Lower lobe of right lung (tissue), 2 donors: ENCODE results near the gene COG4. TPM values are rescaled to one million over a fixed set of nuclear protein-coding genes. Genes with fewer than 3 reads are reported as not detected.
A peak's percentile ranks its signal among the peaks of the same experiment; 100 is the strongest.

ENCODE experiments used
- ATAC-seq, 2 donors: fragments of 200-7000 bp; cut with Tn5 transposase; one replicate each; pipeline ENCODE4 v1.9.1; 2020 to 2022; ENCODE audit warnings: mild to moderate bottlenecking in 2 of 2, moderate library complexity in 2 of 2
- DNase-seq: peaks from one replicate; pipeline ENCODE4 v3.0.0-alpha.2; 2020
- H3K27ac ChIP-seq: fragments of 200-600 bp; one replicate; pipeline ENCODE4 v1.8.0; 2022
- H3K27me3 ChIP-seq: fragments of 200-600 bp; one replicate; pipeline ENCODE4 v1.8.0; 2022; ENCODE audit warnings: low read depth
- H3K36me3 ChIP-seq: fragments of 200-600 bp; one replicate; pipeline ENCODE4 v1.8.0; 2022; ENCODE audit warnings: mild to moderate bottlenecking
- H3K4me1 ChIP-seq: fragments of 200-600 bp; one replicate; pipeline ENCODE4 v1.8.0; 2022
- H3K4me3 ChIP-seq: fragments of 200-600 bp; one replicate; pipeline ENCODE4 v1.8.0; 2022; ENCODE audit warnings: mild to moderate bottlenecking
- H3K9me3 ChIP-seq: fragments of 200-600 bp; one replicate; pipeline ENCODE4 v1.8.0; 2022
- intact Hi-C: fragments of 100-400 bp; cut with DNase I; formaldehyde crosslinking; loops from one replicate; pipeline ENCODE4 v1.11.0; 2022
- total RNA-seq: library from RNA; stranded (reverse); fragmentation: NEBNext Ultra II Directional; extraction: Animal tissue kit (Norgen Biotek cat#: 25700); gene quantifications from one replicate; pipeline ENCODE4 v1.2.1, GENCODE V29; 2021
- TF ChIP-seq, protein P1 (sequence below): fragments of 200-600 bp; IDR thresholded peaks from one replicate; pipeline ENCODE4 v1.8.0; 2022; ENCODE audit warnings: antibody characterized with exemption, mild to moderate bottlenecking
- donor health status: DM: no; HTN: yes; CAD: no; lungs with severe emphysema.

Gene COG4
- total RNA-seq, 1 donor from 2014 or later, result 62.0 TPM

DNA sequence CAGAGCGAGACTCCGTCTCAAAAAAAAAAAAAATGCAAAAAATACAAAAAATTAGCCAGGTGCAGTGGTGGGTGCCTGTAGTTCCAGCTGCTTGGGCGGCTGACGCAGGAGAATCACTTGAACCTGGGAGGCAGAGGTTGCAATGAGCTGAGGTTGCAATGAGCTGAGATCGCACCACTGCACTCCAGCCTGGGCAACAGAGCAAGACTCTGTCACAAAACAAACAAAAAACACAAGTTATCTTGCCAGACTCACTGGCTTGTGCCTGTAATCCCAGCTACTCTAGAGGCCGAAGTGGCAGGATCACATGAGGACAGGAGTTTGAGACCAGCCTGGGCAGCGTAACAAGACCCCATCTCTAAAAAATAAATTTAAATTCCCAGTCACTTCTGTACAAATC is 81.0 kb downstream of the COG4 start:
- H3K27me3 ChIP-seq, result no peaks in the 10 kb centered on the region
- no peak for DNase-seq
- H3K4me3 ChIP-seq, result no peak overlapping the region
- H3K36me3 ChIP-seq, result no peaks in the 10 kb centered on the region
- intact Hi-C loops, result no loop called here
- H3K9me3 ChIP-seq, result no peaks in the 10 kb centered on the region
- H3K27ac ChIP-seq, result no peak overlapping the region
- TF ChIP-seq, protein P1, sequence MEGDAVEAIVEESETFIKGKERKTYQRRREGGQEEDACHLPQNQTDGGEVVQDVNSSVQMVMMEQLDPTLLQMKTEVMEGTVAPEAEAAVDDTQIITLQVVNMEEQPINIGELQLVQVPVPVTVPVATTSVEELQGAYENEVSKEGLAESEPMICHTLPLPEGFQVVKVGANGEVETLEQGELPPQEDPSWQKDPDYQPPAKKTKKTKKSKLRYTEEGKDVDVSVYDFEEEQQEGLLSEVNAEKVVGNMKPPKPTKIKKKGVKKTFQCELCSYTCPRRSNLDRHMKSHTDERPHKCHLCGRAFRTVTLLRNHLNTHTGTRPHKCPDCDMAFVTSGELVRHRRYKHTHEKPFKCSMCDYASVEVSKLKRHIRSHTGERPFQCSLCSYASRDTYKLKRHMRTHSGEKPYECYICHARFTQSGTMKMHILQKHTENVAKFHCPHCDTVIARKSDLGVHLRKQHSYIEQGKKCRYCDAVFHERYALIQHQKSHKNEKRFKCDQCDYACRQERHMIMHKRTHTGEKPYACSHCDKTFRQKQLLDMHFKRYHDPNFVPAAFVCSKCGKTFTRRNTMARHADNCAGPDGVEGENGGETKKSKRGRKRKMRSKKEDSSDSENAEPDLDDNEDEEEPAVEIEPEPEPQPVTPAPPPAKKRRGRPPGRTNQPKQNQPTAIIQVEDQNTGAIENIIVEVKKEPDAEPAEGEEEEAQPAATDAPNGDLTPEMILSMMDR, result no peak
- peaks cover 15% of the 10 kb centered on the region for H3K4me1 ChIP-seq
- no peak for ATAC-seq

GRCh38 chr16:70441406-70441990 is 81.9 kb downstream of the COG4 start:
- Histone ChIP-seq H3K36me3 (no peaks in the 10 kb centered on the region), H3K27me3 (no peaks in the 10 kb centered on the region), H3K4me1 (peaks cover 21% of the 10 kb centered on the region), H3K27ac (no peak overlapping the region), H3K9me3 (no peaks in the 10 kb centered on the region), H3K4me3 (no peak overlapping the region)
- no peak for ATAC-seq
- TF ChIP-seq, protein P1, result no peak
- intact Hi-C loops, result no loop called here
- DNase-seq, result no peak

DNA sequence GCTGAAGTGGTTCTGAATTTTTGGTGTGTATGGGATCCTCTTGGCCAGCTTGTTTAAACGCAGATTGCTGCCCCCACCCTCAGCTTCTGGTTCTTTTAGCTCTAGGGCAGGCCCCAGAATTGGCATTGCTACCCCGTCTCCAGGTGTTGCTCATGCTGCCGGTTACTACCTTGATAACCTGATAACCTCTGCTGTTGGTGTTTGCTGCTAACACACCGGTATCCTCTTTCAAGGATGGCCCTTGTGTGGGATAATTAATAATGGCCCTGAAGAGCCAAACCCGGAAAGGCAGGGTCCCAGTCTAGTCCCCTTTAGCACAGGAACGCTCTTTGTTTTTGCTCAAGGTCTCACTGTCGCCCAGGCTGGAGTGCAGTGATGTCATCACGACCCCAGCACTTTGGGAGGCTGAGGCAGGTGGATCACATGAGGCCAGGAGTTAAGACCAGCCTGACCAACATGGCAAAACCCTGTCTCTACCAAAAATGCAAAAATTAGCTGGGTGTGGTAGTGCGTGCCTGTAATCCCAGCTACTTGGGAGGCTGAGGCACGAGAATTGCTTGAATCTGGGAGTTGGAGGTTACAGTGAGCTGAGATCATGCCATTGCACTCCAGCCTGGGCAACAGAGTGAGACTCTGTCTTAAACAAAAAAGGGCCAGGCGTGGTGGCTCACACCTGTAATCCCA is 83.2 kb downstream of the COG4 start:
- ATAC-seq, result no peak
- no peaks in the 10 kb centered on the region for H3K9me3 ChIP-seq

DNA sequence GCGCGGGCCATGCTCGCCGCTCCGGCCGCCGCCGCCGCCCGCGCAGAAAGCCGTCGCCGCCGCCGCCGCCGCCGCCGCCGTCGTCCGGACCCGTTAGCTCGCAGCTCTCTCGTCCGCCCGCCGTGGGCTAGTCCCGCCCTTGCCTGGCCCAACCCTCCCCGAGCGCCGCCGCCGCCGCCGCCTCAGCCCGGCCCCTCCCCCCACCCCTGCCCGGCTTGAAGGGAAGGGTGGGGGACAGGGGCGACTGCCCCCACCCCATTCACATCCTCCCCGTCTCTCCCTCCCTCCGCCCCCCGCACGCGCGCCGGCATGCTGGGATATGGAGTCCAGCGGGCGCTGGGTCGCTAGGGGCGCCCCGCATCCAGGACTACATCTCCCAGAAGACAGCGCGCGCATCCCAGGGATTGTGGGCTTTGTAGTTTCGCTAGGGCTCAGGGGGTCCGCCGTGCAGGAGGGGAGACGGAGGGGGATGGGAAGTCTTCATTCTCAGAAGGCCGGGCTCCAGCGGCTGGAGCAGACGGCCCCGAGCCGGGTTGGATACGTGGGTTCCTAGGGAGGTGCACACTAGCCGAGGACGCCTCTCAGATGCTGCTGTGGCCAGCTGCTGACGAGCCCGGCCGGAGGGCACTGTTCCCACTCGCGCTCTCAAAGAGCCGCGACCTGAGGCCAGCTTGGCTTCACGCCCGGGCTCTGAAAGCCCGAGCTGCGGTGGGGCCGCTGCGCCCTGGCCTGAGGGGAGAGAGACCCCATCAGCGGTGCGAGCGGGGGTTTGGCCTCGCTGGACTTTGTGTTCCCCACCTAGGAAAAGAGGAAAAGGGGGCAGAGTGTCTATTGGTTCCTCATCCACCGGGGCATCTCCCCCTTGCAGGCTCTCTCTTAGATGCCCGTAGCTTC is 84.1 kb downstream of the COG4 start, which contains the start of gene ST3GAL2:
Gene ST3GAL2, minus strand, starts transcription at position 132 of the 894 bp plus-strand sequence. CDS start 40,570 bp downstream, outside the sequence.
- ATAC-seq (peak; percentile 99), DNase-seq (peak; percentile 94)
- Histone ChIP-seq H3K27ac (peak within 1 kb of the TSS; percentile 83), H3K27me3 (no peaks in the 10 kb centered on the region), H3K4me3 (peak within 1 kb of the TSS; percentile 81), H3K4me1 (peaks cover 27% of the 10 kb centered on the region), H3K36me3 (no peaks in the 10 kb centered on the region), H3K9me3 (no peaks in the 10 kb centered on the region)
- TF ChIP-seq, protein P1, result no peak
- intact Hi-C loops, result no loop called here

More for the DNA sequence above, 83.2 kb downstream of the COG4 start:
- no peak for DNase-seq
- peak overlapping the region; percentile 83 for H3K27ac ChIP-seq
- no peaks in the 10 kb centered on the region for H3K36me3 ChIP-seq
- TF ChIP-seq, protein P1, result no peak
- H3K27me3 ChIP-seq, result no peaks in the 10 kb centered on the region
- no peak overlapping the region for H3K4me3 ChIP-seq
- intact Hi-C loops, result no loop called here
- peaks cover 21% of the 10 kb centered on the region for H3K4me1 ChIP-seq

DNA sequence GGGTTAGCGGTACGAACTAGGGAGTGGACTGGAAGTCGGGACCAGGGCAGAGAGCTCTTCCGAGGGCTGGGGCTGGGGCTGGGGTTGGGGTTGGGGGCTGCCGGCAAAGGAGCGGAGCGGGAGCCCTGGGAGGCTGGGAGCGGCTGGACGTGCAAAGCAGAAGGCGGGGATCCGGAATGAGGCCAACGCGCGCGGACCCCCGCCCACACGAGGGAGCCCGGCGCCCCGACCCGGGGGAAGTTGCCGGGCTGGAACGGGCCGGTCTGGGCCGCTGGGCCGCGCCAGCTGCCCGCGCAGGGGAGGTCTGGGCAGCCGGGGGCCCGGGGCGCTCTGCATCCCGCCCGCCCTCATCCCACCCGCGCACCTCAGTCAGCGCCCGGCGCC is 84.8 kb downstream of the COG4 start:
- ATAC-seq (peak in 1 of 2 donors; percentile 8), DNase-seq (peak; percentile 63)
- peak overlapping the region; percentile 83 for H3K27ac ChIP-seq
- intact Hi-C loops, result no loop called here
- H3K27me3 ChIP-seq, result no peaks in the 10 kb centered on the region
- H3K4me1 ChIP-seq, result peaks cover 34% of the 10 kb centered on the region
- TF ChIP-seq, protein P1, result no peak
- H3K9me3 ChIP-seq, result no peaks in the 10 kb centered on the region
- H3K36me3 ChIP-seq, result no peaks in the 10 kb centered on the region
- H3K4me3 ChIP-seq, result peak overlapping the region; percentile 81
